Keratinocyte (primary cell): Measurements from ENCODE around the gene SIPA1L3. TPM values are rescaled to one million over a fixed set of nuclear protein-coding genes. Genes with fewer than 3 reads are reported as not detected.
"Not testable (repeated sequence)": the region's sequence is repeated elsewhere in the genome, so short reads cannot be mapped to it uniquely, and the experiment has no call there.

ENCODE experiments used
- DNase-seq: peaks from one replicate; pipeline ENCODE4 v3.0.0-alpha.2; 2011; ENCODE audit warnings: low read depth, missing footprints, low spot score
- FAIRE-seq: peaks from 2 replicates; lab custom pipeline; 2011; peaks lifted over from hg19 to GRCh38; lab: Jason Lieb, UNC
- H2AFZ ChIP-seq: 2 replicates; pipeline ENCODE4 v1.6.0; 2012; ENCODE audit warnings: low read length, control low read depth, inconsistent platforms; ENCODE audit not compliant: control insufficient read depth
- H3K27ac ChIP-seq: 2 replicates; pipeline ENCODE4 v1.5.1; 2011; ENCODE audit warnings: low read length; ENCODE audit not compliant: control insufficient read depth, insufficient read depth
- H3K27me3 ChIP-seq: 3 replicates; pipeline ENCODE4 v1.6.0; 2011; ENCODE audit warnings: low read length; ENCODE audit not compliant: control insufficient read depth, insufficient read depth; ENCODE audit errors: extremely low read depth
- H3K36me3 ChIP-seq, 2 experiments: 2 replicates in 1 of 2; 3 replicates in 1 of 2; pipeline ENCODE4 v1.5.1; 2011; ENCODE audit warnings: low read length in 2 of 2, mild to moderate bottlenecking in 1 of 2; ENCODE audit not compliant: control insufficient read depth in 2 of 2, insufficient read depth in 2 of 2; ENCODE audit errors: extremely low read depth in 1 of 2
- H3K4me1 ChIP-seq: 3 replicates; pipeline ENCODE4 v1.5.1; 2011; ENCODE audit warnings: low read length; ENCODE audit not compliant: control insufficient read depth, insufficient read depth; ENCODE audit errors: extremely low read depth
- H3K4me2 ChIP-seq: 3 replicates; pipeline ENCODE4 v1.6.0; 2011; ENCODE audit warnings: low read depth, low read length; ENCODE audit not compliant: control insufficient read depth, insufficient read depth; ENCODE audit errors: extremely low read depth
- H3K4me3 ChIP-seq, 3 experiments: fragments of 200-600 bp in 1 of 3; sonication (generic) in 1 of 3; 2 replicates in 2 of 3; 3 replicates in 1 of 3; pipeline ENCODE4 v1.5.1; 2011 to 2016; ENCODE audit warnings: low read length in 3 of 3, mild to moderate bottlenecking in 3 of 3, control low read depth in 2 of 3, inconsistent platforms in 1 of 3, low read depth in 1 of 3, mixed read lengths in 1 of 3, mixed run types in 1 of 3, moderate library complexity in 1 of 3; ENCODE audit not compliant: control insufficient read depth in 2 of 3, insufficient read depth in 2 of 3; ENCODE audit errors: extremely low read depth in 1 of 3
- H3K79me2 ChIP-seq: 2 replicates; pipeline ENCODE4 v1.6.0; 2012; ENCODE audit warnings: low read length; ENCODE audit not compliant: control insufficient read depth, insufficient read depth
- H3K9ac ChIP-seq: 3 replicates; pipeline ENCODE4 v1.6.0; 2011; ENCODE audit warnings: low read length; ENCODE audit not compliant: control insufficient read depth, insufficient read depth; ENCODE audit errors: extremely low read depth
- H3K9me1 ChIP-seq: 3 replicates; pipeline ENCODE4 v1.6.0; 2011; ENCODE audit warnings: low read length; ENCODE audit not compliant: control insufficient read depth, insufficient read depth; ENCODE audit errors: extremely low read depth
- H3K9me3 ChIP-seq: 2 replicates; pipeline ENCODE4 v1.5.1; 2012; ENCODE audit warnings: low read depth, low read length; ENCODE audit not compliant: control insufficient read depth
- H4K20me1 ChIP-seq: 3 replicates; pipeline ENCODE4 v1.6.0; 2011; ENCODE audit warnings: low read length; ENCODE audit not compliant: control insufficient read depth, insufficient read depth; ENCODE audit errors: extremely low read depth
- CTCF ChIP-seq, 3 experiments: IDR thresholded peaks in 1 of 3; conservative IDR thresholded peaks in 1 of 3; optimal IDR thresholded peaks in 1 of 3; 2 replicates in 2 of 3; 3 replicates in 1 of 3; pipeline versions ENCODE3 to v1.5.1; 2011; ENCODE audit warnings: low read length in 3 of 3, mild to moderate bottlenecking in 3 of 3, moderate library complexity in 2 of 3, control low read depth in 1 of 3, inconsistent platforms in 1 of 3; ENCODE audit not compliant: insufficient read depth in 2 of 3; ENCODE audit errors: extremely low read depth in 1 of 3
- EZH2 ChIP-seq: IDR thresholded peaks from one replicate; pipeline ENCODE4 v1.6.1; 2012; ENCODE audit warnings: inconsistent platforms, mild to moderate bottlenecking, low read length, moderate library complexity
- dilution Hi-C: fragments of 300-500 bp; cut with MboI; formaldehyde crosslinking; loops from one replicate; pipeline ENCODE4 v1.7.0; 2020; ENCODE audit warnings: low sequenced_read_pairs; ENCODE audit not compliant: extremely low pct_ligation_motif_present
- polyA plus RNA-seq, 5 experiments: library from polyadenylated mRNA; depleted of rRNA in 3 of 5; stranded (reverse) in 3 of 5; stranded (forward) in 1 of 5; unstranded in 1 of 5; fragments of >200 nt; gene quantifications; 1 replicate in 1 of 5; 2 replicates in 3 of 5; 3 replicates in 1 of 5; pipeline versions ENCODE4 v1.2.1 to v1.2.3, GENCODE V29; 2011 to 2012; ENCODE audit warnings: missing spikeins in 2 of 5, low read depth in 1 of 5, low replicate concordance in 1 of 5

Gene SIPA1L3
- polyA plus RNA-seq, 1 donor (not counting 4 experiments of a cell fraction or from before 2014, with no cell fraction given): 8.0 TPM

- H3K79me2 ChIP-seq: no peaks in the 10 kb centered on the region
- no peaks in the 10 kb centered on the region for H3K9me3 ChIP-seq
- DNase-seq (no peak), FAIRE-seq (no peak)
- no peaks in the 10 kb centered on the region for H3K27me3 ChIP-seq
- H3K27ac ChIP-seq: no peak overlapping the region
- H3K9ac ChIP-seq: peak overlapping the region; percentile 61
- H3K36me3 ChIP-seq: no peaks in the 10 kb centered on the region
- H3K9me1 ChIP-seq: no peaks in the 10 kb centered on the region
- no peaks in the 10 kb centered on the region for H4K20me1 ChIP-seq
- TF ChIP-seq EZH2 (no peak), CTCF (optimal IDR thresholded peaks at IDR 0.05 in 1 of 3, IDR thresholded peaks at IDR 0.05 in 1 of 3, conservative IDR thresholded peaks at IDR 0.05 in 1 of 3; ENCODE audit: extremely low read depth in 1 of 3, insufficient read depth in 2 of 3, low read length in 3 of 3) (no peak)
- dilution Hi-C loops: no loop called here
- H3K4me1 ChIP-seq: peaks cover 22% of the 10 kb centered on the region
- peak overlapping the region; percentile 92 for H3K4me2 ChIP-seq
- H2AFZ ChIP-seq: peak overlapping the region; percentile 56
- H3K4me3 ChIP-seq: peak overlapping the region; percentile 65 to 72 (median 71)
Measured at GRCh38 chr19:38223617-38224013, 316.6 kb downstream of the SIPA1L3 start.

- H3K4me1 ChIP-seq: peaks cover 22% of the 10 kb centered on the region
- peak within 1 kb of the TSS; percentile 92 for H3K4me2 ChIP-seq
- dilution Hi-C loops: no loop called here
- peak within 1 kb of the TSS; percentile 65 to 72 (median 71) for H3K4me3 ChIP-seq
- H3K36me3 ChIP-seq: no peaks in the 10 kb centered on the region
- FAIRE-seq (no peak), DNase-seq (peak; percentile 48)
- TF ChIP-seq CTCF (optimal IDR thresholded peaks at IDR 0.05 in 1 of 3, IDR thresholded peaks at IDR 0.05 in 1 of 3, conservative IDR thresholded peaks at IDR 0.05 in 1 of 3; ENCODE audit: extremely low read depth in 1 of 3, insufficient read depth in 2 of 3, low read length in 3 of 3) (peak; percentile 36 to 57 (median 56)), EZH2 (no peak)
- no peaks in the 10 kb centered on the region for H3K9me3 ChIP-seq
- H3K27me3 ChIP-seq: peaks cover 4% of the 10 kb centered on the region
- H3K27ac ChIP-seq: peak within 1 kb of the TSS; percentile 31
- no peaks in the 10 kb centered on the region for H3K9me1 ChIP-seq
- no peaks in the 10 kb centered on the region for H3K79me2 ChIP-seq
- peak within 1 kb of the TSS; percentile 61 for H3K9ac ChIP-seq
- H4K20me1 ChIP-seq: no peaks in the 10 kb centered on the region
- peak within 1 kb of the TSS; percentile 94 for H2AFZ ChIP-seq
Measured at GRCh38 chr19:38224014-38224862, 317.2 kb downstream of the SIPA1L3 start, which contains the start of gene DPF1. DPF1 (minus strand) TSS chr19:38224222; CDS start chr19:38224142, 80 bp downstream.

GRCh38 chr19:38224863-38225218 is 317.8 kb downstream of the SIPA1L3 start:
- H2AFZ ChIP-seq, FAIRE-seq, H3K27ac ChIP-seq, H3K9me3 ChIP-seq, H3K4me2 ChIP-seq, H3K27me3 ChIP-seq, H3K36me3 ChIP-seq, dilution Hi-C loops, H3K9me1 ChIP-seq, DNase-seq, H3K79me2 ChIP-seq, H3K9ac ChIP-seq, H4K20me1 ChIP-seq: not testable (repeated sequence)
- Histone ChIP-seq H3K4me3 (peak overlapping the region in 1 of 3 experiments; percentile 71), H3K4me1 (peaks cover 22% of the 10 kb centered on the region)
